Keratinocyte (primary cell): ENCODE data around the gene PAQR7. TPM values are rescaled to one million over a fixed set of nuclear protein-coding genes. Genes with fewer than 3 reads are reported as not detected.

Source experiments
- DNase-seq: peaks from one replicate; pipeline ENCODE4 v3.0.0-alpha.2; 2011; ENCODE audit warnings: low read depth, missing footprints, low spot score
- FAIRE-seq: peaks from 2 replicates; lab custom pipeline; 2011; peaks lifted over from hg19 to GRCh38; lab: Jason Lieb, UNC
- H2AFZ ChIP-seq: 2 replicates; pipeline ENCODE4 v1.6.0; 2012; ENCODE audit warnings: low read length, control low read depth, inconsistent platforms; ENCODE audit not compliant: control insufficient read depth
- H3K27ac ChIP-seq: 2 replicates; pipeline ENCODE4 v1.5.1; 2011; ENCODE audit warnings: low read length; ENCODE audit not compliant: control insufficient read depth, insufficient read depth
- H3K27me3 ChIP-seq: 3 replicates; pipeline ENCODE4 v1.6.0; 2011; ENCODE audit warnings: low read length; ENCODE audit not compliant: control insufficient read depth, insufficient read depth; ENCODE audit errors: extremely low read depth
- H3K36me3 ChIP-seq, 2 experiments: 2 replicates in 1 of 2; 3 replicates in 1 of 2; pipeline ENCODE4 v1.5.1; 2011; ENCODE audit warnings: low read length in 2 of 2, mild to moderate bottlenecking in 1 of 2; ENCODE audit not compliant: control insufficient read depth in 2 of 2, insufficient read depth in 2 of 2; ENCODE audit errors: extremely low read depth in 1 of 2
- H3K4me1 ChIP-seq: 3 replicates; pipeline ENCODE4 v1.5.1; 2011; ENCODE audit warnings: low read length; ENCODE audit not compliant: control insufficient read depth, insufficient read depth; ENCODE audit errors: extremely low read depth
- H3K4me2 ChIP-seq: 3 replicates; pipeline ENCODE4 v1.6.0; 2011; ENCODE audit warnings: low read depth, low read length; ENCODE audit not compliant: control insufficient read depth, insufficient read depth; ENCODE audit errors: extremely low read depth
- H3K4me3 ChIP-seq, 3 experiments: fragments of 200-600 bp in 1 of 3; sonication (generic) in 1 of 3; 2 replicates in 2 of 3; 3 replicates in 1 of 3; pipeline ENCODE4 v1.5.1; 2011 to 2016; ENCODE audit warnings: low read length in 3 of 3, mild to moderate bottlenecking in 3 of 3, control low read depth in 2 of 3, inconsistent platforms in 1 of 3, low read depth in 1 of 3, mixed read lengths in 1 of 3, mixed run types in 1 of 3, moderate library complexity in 1 of 3; ENCODE audit not compliant: control insufficient read depth in 2 of 3, insufficient read depth in 2 of 3; ENCODE audit errors: extremely low read depth in 1 of 3
- H3K79me2 ChIP-seq: 2 replicates; pipeline ENCODE4 v1.6.0; 2012; ENCODE audit warnings: low read length; ENCODE audit not compliant: control insufficient read depth, insufficient read depth
- H3K9ac ChIP-seq: 3 replicates; pipeline ENCODE4 v1.6.0; 2011; ENCODE audit warnings: low read length; ENCODE audit not compliant: control insufficient read depth, insufficient read depth; ENCODE audit errors: extremely low read depth
- H3K9me1 ChIP-seq: 3 replicates; pipeline ENCODE4 v1.6.0; 2011; ENCODE audit warnings: low read length; ENCODE audit not compliant: control insufficient read depth, insufficient read depth; ENCODE audit errors: extremely low read depth
- H3K9me3 ChIP-seq: 2 replicates; pipeline ENCODE4 v1.5.1; 2012; ENCODE audit warnings: low read depth, low read length; ENCODE audit not compliant: control insufficient read depth
- H4K20me1 ChIP-seq: 3 replicates; pipeline ENCODE4 v1.6.0; 2011; ENCODE audit warnings: low read length; ENCODE audit not compliant: control insufficient read depth, insufficient read depth; ENCODE audit errors: extremely low read depth
- EZH2 ChIP-seq: IDR thresholded peaks from one replicate; pipeline ENCODE4 v1.6.1; 2012; ENCODE audit warnings: inconsistent platforms, mild to moderate bottlenecking, low read length, moderate library complexity
- dilution Hi-C: fragments of 300-500 bp; cut with MboI; formaldehyde crosslinking; loops from one replicate; pipeline ENCODE4 v1.7.0; 2020; ENCODE audit warnings: low sequenced_read_pairs; ENCODE audit not compliant: extremely low pct_ligation_motif_present
- polyA plus RNA-seq, 5 experiments: library from polyadenylated mRNA; depleted of rRNA in 3 of 5; stranded (reverse) in 3 of 5; stranded (forward) in 1 of 5; unstranded in 1 of 5; fragments of >200 nt; gene quantifications; 1 replicate in 1 of 5; 2 replicates in 3 of 5; 3 replicates in 1 of 5; pipeline versions ENCODE4 v1.2.1 to v1.2.3, GENCODE V29; 2011 to 2012; ENCODE audit warnings: missing spikeins in 2 of 5, low read depth in 1 of 5, low replicate concordance in 1 of 5
- TF ChIP-seq, protein P1 (sequence below), 3 experiments: IDR thresholded peaks in 1 of 3; conservative IDR thresholded peaks in 1 of 3; optimal IDR thresholded peaks in 1 of 3; 2 replicates in 2 of 3; 3 replicates in 1 of 3; pipeline versions ENCODE3 to v1.5.1; 2011; ENCODE audit warnings: low read length in 3 of 3, mild to moderate bottlenecking in 3 of 3, moderate library complexity in 2 of 3, control low read depth in 1 of 3, inconsistent platforms in 1 of 3; ENCODE audit not compliant: insufficient read depth in 2 of 3; ENCODE audit errors: extremely low read depth in 1 of 3

The PAQR7 gene
- polyA plus RNA-seq, 1 donor (not counting 4 experiments of a cell fraction or from before 2014, with no cell fraction given): 14.5 TPM

DNA sequence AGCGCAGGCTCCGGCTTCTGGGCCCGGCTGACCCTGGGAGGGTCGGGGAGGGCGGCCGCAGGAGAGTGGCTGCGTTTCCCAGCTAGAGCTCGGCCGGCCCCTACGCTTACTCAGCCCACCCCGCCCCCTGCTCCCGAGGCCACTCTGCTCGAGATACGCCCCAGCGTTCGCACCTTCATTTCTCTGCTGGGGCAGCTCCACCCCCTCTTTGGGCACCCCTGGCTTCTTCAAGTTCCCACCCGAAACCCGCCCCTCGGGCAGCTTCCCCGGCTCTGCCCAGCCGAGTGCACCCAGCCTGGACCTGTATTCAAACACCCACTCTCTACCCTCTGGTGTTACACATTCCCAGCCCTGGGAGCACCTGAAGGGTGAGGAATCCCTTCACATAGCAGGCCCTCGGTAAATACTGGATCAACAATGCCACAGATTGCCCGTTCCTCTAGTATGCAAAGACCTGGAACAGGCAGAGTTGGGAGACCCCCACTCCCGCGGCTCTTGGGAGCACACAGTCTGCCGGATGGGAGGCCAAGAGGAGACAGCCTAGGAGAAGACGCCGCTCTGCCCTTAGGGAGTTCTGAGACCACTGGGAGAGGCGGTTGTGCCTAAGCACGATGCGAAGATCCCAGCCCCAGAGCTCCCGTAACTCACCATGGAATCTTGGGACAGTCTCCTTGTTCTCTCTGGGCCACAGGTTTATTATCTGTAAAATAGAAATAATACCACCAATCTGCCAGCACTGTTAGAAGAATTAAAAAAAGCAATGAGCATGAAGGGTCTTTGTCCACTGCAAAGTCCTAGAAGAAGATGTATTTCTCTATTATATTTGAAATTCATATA lies 566 bp upstream of the PAQR7 start:
- no peaks in the 10 kb centered on the region for H4K20me1 ChIP-seq
- H3K9me1 ChIP-seq: no peaks in the 10 kb centered on the region
- peak overlapping the region; percentile 99 for H3K4me2 ChIP-seq
- H3K27ac ChIP-seq: peak overlapping the region; percentile 26
- H3K9me3 ChIP-seq: no peaks in the 10 kb centered on the region
- peak overlapping the region; percentile 62 for H2AFZ ChIP-seq
- TF ChIP-seq, protein P1, sequence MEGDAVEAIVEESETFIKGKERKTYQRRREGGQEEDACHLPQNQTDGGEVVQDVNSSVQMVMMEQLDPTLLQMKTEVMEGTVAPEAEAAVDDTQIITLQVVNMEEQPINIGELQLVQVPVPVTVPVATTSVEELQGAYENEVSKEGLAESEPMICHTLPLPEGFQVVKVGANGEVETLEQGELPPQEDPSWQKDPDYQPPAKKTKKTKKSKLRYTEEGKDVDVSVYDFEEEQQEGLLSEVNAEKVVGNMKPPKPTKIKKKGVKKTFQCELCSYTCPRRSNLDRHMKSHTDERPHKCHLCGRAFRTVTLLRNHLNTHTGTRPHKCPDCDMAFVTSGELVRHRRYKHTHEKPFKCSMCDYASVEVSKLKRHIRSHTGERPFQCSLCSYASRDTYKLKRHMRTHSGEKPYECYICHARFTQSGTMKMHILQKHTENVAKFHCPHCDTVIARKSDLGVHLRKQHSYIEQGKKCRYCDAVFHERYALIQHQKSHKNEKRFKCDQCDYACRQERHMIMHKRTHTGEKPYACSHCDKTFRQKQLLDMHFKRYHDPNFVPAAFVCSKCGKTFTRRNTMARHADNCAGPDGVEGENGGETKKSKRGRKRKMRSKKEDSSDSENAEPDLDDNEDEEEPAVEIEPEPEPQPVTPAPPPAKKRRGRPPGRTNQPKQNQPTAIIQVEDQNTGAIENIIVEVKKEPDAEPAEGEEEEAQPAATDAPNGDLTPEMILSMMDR (optimal IDR thresholded peaks at IDR 0.05 in 1 of 3, IDR thresholded peaks at IDR 0.05 in 1 of 3, conservative IDR thresholded peaks at IDR 0.05 in 1 of 3; ENCODE audit: extremely low read depth in 1 of 3, insufficient read depth in 2 of 3, low read length in 3 of 3): no peak
- TF ChIP-seq EZH2: no peak
- no peaks in the 10 kb centered on the region for H3K27me3 ChIP-seq
- DNase-seq (no peak), FAIRE-seq (no peak)
- H3K4me1 ChIP-seq: peaks cover 43% of the 10 kb centered on the region
- H3K79me2 ChIP-seq: peaks cover 10% of the 10 kb centered on the region
- H3K36me3 ChIP-seq: no peaks in the 10 kb centered on the region
- peak overlapping the region; percentile 62 to 84 (median 83) for H3K4me3 ChIP-seq
- dilution Hi-C loops: loop anchor here (25.0 kb wide), 1 partner anchor 111 kb away; the partner anchor contains the start of gene PAFAH2
- H3K9ac ChIP-seq: peak overlapping the region; percentile 78

DNA sequence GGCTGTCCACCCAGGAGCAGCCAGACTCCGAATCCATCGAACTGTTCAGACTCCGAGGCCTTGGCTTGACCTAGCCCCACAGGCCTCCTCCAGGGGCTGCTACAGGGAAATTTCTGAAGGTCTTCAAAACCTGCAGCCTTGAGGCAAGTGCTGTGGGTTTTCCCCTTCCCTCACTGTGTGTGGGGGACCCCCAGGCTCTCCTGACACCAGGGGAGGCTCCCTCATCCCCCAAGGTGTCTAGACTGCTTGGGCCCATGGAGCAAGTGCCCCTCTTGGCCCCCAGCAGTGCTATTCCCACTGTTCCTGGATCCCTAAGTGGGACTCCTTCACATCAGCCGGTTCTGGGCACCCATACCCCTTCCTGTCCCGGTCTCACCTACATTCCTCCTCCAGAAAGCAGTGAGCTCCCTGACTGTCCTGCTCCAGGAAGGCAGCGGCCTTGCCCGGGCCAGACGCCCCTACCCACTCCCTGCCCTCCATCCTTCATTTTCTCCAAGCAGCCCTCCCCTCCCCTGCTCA lies 814 bp downstream of the PAQR7 start:
- FAIRE-seq: no peak
- peak overlapping the region; percentile 78 for H3K9ac ChIP-seq
- TF ChIP-seq, protein P1 (optimal IDR thresholded peaks at IDR 0.05 in 1 of 3, IDR thresholded peaks at IDR 0.05 in 1 of 3, conservative IDR thresholded peaks at IDR 0.05 in 1 of 3; ENCODE audit: extremely low read depth in 1 of 3, insufficient read depth in 2 of 3, low read length in 3 of 3): no peak
- TF ChIP-seq EZH2: no peak
- H3K4me1 ChIP-seq: peaks cover 50% of the 10 kb centered on the region
- H3K36me3 ChIP-seq: peaks cover 5 to 11% of the 10 kb centered on the region in 2 experiments
- no peaks in the 10 kb centered on the region for H4K20me1 ChIP-seq
- H3K9me1 ChIP-seq: no peaks in the 10 kb centered on the region
- dilution Hi-C loops: loop anchor here (25.0 kb wide), 1 partner anchor 113 kb away; the partner anchor contains the start of gene PAFAH2
- peak overlapping the region; percentile 53 for H2AFZ ChIP-seq
- peak overlapping the region; percentile 61 for H3K27ac ChIP-seq
- peak overlapping the region; percentile 62 to 84 (median 83) for H3K4me3 ChIP-seq
- no peaks in the 10 kb centered on the region for H3K27me3 ChIP-seq
- no peak for DNase-seq
- peak overlapping the region; percentile 99 for H3K4me2 ChIP-seq
- no peaks in the 10 kb centered on the region for H3K9me3 ChIP-seq
- H3K79me2 ChIP-seq: peaks cover 10% of the 10 kb centered on the region
